HCT116 (cell line): ENCODE data around the gene ZCCHC3. TPM values are rescaled to one million over a fixed set of nuclear protein-coding genes. Genes with fewer than 3 reads are reported as not detected.

Source experiments
- ATAC-seq: fragments of 200-7000 bp; cut with Tn5 transposase; 2 replicates; pipeline ENCODE4 v1.9.1; 2020; ENCODE audit warnings: mild to moderate bottlenecking, moderate library complexity
- BruUV-seq: library from RNA; stranded (reverse); fragments of 400-500 nt; replicated peaks from 2 replicates; lab custom pipeline; 2021; lab: Mats Ljungman, UMichigan
- CTCF ChIA-PET: fragments of 300-600 bp; sonication (Branson Sonifier 250); formaldehyde crosslinking; loops from one replicate; lab custom pipeline; 2021; ENCODE audit warnings: antibody characterized with exemption; lab: Charles Lee
- POLR2A ChIA-PET: fragments of 300-600, 350-600 bp; sonication (Branson Sonifier 250); formaldehyde crosslinking; loops from one replicate; lab custom pipeline; 2021; ENCODE audit warnings: antibody characterized with exemption; lab: Charles Lee
- RAD21 ChIA-PET, 2 experiments: fragments of 300-600 bp; sonication (Branson Sonifier 250); formaldehyde crosslinking; loops; one replicate each; lab custom pipeline; 2023; ENCODE audit warnings: low total read pairs in 2 of 2; ENCODE audit not compliant: uncharacterized antibody in 2 of 2, unreplicated experiment in 2 of 2, low non-redundant PET in 1 of 2; lab: Charles Lee
- DNase-seq: peaks from one replicate; pipeline ENCODE4 v3.0.0-alpha.2; 2010; ENCODE audit warnings: low read depth, low spot score
- H2AFZ ChIP-seq: fragments of 200-600 bp; shearing (Covaris generic), sonication (generic); 2 replicates; pipeline ENCODE4 v1.6.1; 2017; ENCODE audit warnings: low read depth, mixed run types, mixed read lengths, antibody characterized with exemption, low read length; ENCODE audit not compliant: poor library complexity, severe bottlenecking
- H3K27ac ChIP-seq: 2 replicates; pipeline ENCODE4 v1.5.1; 2012; ENCODE audit warnings: low read depth, low read length
- H3K27me3 ChIP-seq: fragments of 200-600 bp; sonication (generic); 2 replicates; pipeline ENCODE4 v1.6.1; 2016; ENCODE audit warnings: mixed run types, low read length, mixed read lengths; ENCODE audit not compliant: insufficient read depth
- H3K36me3 ChIP-seq, 2 experiments: fragments of 200-500 bp in 1 of 2; fragments of 200-600 bp in 1 of 2; sonication (Bioruptor generic) in 1 of 2; sonication (generic) in 1 of 2; 2 replicates each; pipeline versions ENCODE4 v1.5.1 to v1.6.1; 2014 to 2016; ENCODE audit warnings: low read length in 2 of 2, inconsistent platforms in 1 of 2, mixed read lengths in 1 of 2, mixed run types in 1 of 2; ENCODE audit not compliant: insufficient read depth in 2 of 2, control insufficient read depth in 1 of 2
- H3K4me1 ChIP-seq, 2 experiments: fragments of 200-600 bp in 1 of 2; sonication (generic) in 1 of 2; 2 replicates each; pipeline versions ENCODE4 v1.5.1 to v1.6.1; 2012 to 2017; ENCODE audit warnings: low read length in 2 of 2, inconsistent platforms in 1 of 2, mild to moderate bottlenecking in 1 of 2, mixed read lengths in 1 of 2, mixed run types in 1 of 2, moderate library complexity in 1 of 2; ENCODE audit not compliant: insufficient read depth in 2 of 2, control insufficient read depth in 1 of 2
- H3K4me2 ChIP-seq: fragments of 200-600 bp; sonication (generic); 2 replicates; pipeline ENCODE4 v1.6.1; 2017; ENCODE audit warnings: mixed run types, low read length, mixed read lengths
- H3K4me3 ChIP-seq, 2 experiments: fragments of 200-600 bp in 1 of 2; sonication (generic) in 1 of 2; replicated peaks in 1 of 2; 2 replicates each; pipeline ENCODE4 v1.5.1; 2011 to 2016; ENCODE audit warnings: low read length in 2 of 2, control low read depth in 1 of 2, low read depth in 1 of 2, mild to moderate bottlenecking in 1 of 2, mixed read lengths in 1 of 2, mixed run types in 1 of 2
- H3K79me2 ChIP-seq: fragments of 200-600 bp; sonication (generic); 2 replicates; pipeline ENCODE4 v1.6.1; 2017; ENCODE audit warnings: mild to moderate bottlenecking, mixed run types, low read length, moderate library complexity, mixed read lengths; ENCODE audit not compliant: insufficient read depth
- H3K9ac ChIP-seq: fragments of 200-600 bp; sonication (generic); 2 replicates; pipeline ENCODE4 v1.6.1; 2016; ENCODE audit warnings: low read length, mixed read lengths
- H3K9me2 ChIP-seq: fragments of 200-600 bp; sonication (generic), shearing (Covaris generic); 2 replicates; pipeline ENCODE4 v1.6.1; 2017; ENCODE audit warnings: mixed run types, mild to moderate bottlenecking, moderate library complexity; ENCODE audit not compliant: insufficient read depth
- H3K9me3 ChIP-seq, 2 experiments: fragments of 200-500 bp in 1 of 2; fragments of 200-600 bp in 1 of 2; sonication (Bioruptor generic) in 1 of 2; sonication (generic) in 1 of 2; 2 replicates each; pipeline ENCODE4 v1.6.1; 2014 to 2017; ENCODE audit warnings: low read length in 2 of 2, mixed read lengths in 2 of 2, inconsistent platforms in 1 of 2, low read depth in 1 of 2, mild to moderate bottlenecking in 1 of 2, mixed run types in 1 of 2, moderate library complexity in 1 of 2; ENCODE audit not compliant: control insufficient read depth in 1 of 2, insufficient read depth in 1 of 2
- H4K20me1 ChIP-seq: fragments of 200-600 bp; sonication (generic), shearing (Covaris generic); 2 replicates; pipeline ENCODE4 v1.6.1; 2017; ENCODE audit warnings: mixed run types, mild to moderate bottlenecking, moderate library complexity; ENCODE audit not compliant: insufficient read depth
- CBX3 ChIP-seq: IDR thresholded peaks from 2 replicates; pipeline ENCODE4 v1.6.1; 2012; ENCODE audit warnings: low read depth
- EGR1 ChIP-seq: IDR thresholded peaks from 2 replicates; pipeline ENCODE4 v1.6.1; 2012; ENCODE audit warnings: low read depth
- EZH2 ChIP-seq: fragments of 200-600 bp; sonication (generic); IDR thresholded peaks from 2 replicates; pipeline ENCODE4 v1.6.1; 2017; ENCODE audit warnings: antibody characterized with exemption, mixed run types
- FOSL1 ChIP-seq: IDR thresholded peaks from 2 replicates; pipeline ENCODE4 v1.6.1; 2012; ENCODE audit warnings: low read depth
- POLR2AphosphoS5 ChIP-seq: IDR thresholded peaks from 2 replicates; pipeline ENCODE4 v1.6.1; 2011; ENCODE audit warnings: mild to moderate bottlenecking, low read depth, low read length, moderate library complexity
- RAD21 ChIP-seq: IDR thresholded peaks from 2 replicates; pipeline ENCODE4 v1.6.1; 2012; ENCODE audit warnings: low read depth, mild to moderate bottlenecking
- SRF ChIP-seq: IDR thresholded peaks from 2 replicates; pipeline ENCODE4 v1.6.1; 2012; ENCODE audit warnings: low read depth
- TCF7L2 ChIP-seq: IDR thresholded peaks from 2 replicates; pipeline ENCODE4 v1.7.0; 2011; ENCODE audit warnings: borderline replicate concordance, inconsistent platforms; ENCODE audit not compliant: insufficient read depth, insufficient read length; ENCODE audit errors: extremely low read depth
- YY1 ChIP-seq: IDR thresholded peaks from 2 replicates; pipeline ENCODE4 v1.6.1; 2011; ENCODE audit warnings: low read length, low read depth, moderate library complexity, mild to moderate bottlenecking; ENCODE audit not compliant: insufficient replicate concordance; ENCODE audit errors: extremely low read depth
- ZFX ChIP-seq: fragments of 450-650 bp; IDR thresholded peaks from 2 replicates; pipeline ENCODE4 v1.6.1; 2017
- intact Hi-C: fragments of 100-400 bp; cut with micrococcal nuclease; formaldehyde crosslinking; loops from 2 replicates; pipeline ENCODE4 v1.10.0; 2022
- total RNA-seq: library from RNA; stranded (reverse); gene quantifications from one replicate; pipeline ENCODE4 v1.2.1, GENCODE V29; 2021; ENCODE audit not compliant: unreplicated experiment
- TF ChIP-seq, protein P1 (sequence below): IDR thresholded peaks from 2 replicates; pipeline ENCODE4 v1.6.1; 2012; ENCODE audit warnings: low read depth
- TF ChIP-seq, protein P2 (sequence below), 3 experiments: fragments of 200-600 bp in 1 of 3; sonication (generic) in 1 of 3; IDR thresholded peaks in 2 of 3; conservative IDR thresholded peaks in 1 of 3; 2 replicates each; pipeline ENCODE4 v1.5.1; 2012 to 2017; ENCODE audit warnings: low read depth in 2 of 3, low read length in 2 of 3, antibody characterized with exemption in 1 of 3, borderline replicate concordance in 1 of 3, control low read depth in 1 of 3, mild to moderate bottlenecking in 1 of 3, mixed read lengths in 1 of 3, mixed run types in 1 of 3, moderate library complexity in 1 of 3; ENCODE audit not compliant: insufficient read depth in 1 of 3
- TF ChIP-seq, protein P3 (sequence below): IDR thresholded peaks from 2 replicates; pipeline ENCODE4 v1.6.1; 2011; ENCODE audit warnings: mild to moderate bottlenecking, low read length, moderate library complexity; ENCODE audit not compliant: insufficient replicate concordance; ENCODE audit errors: extremely low read depth

Gene ZCCHC3
- total RNA-seq, 1 experiment from 2014 or later, result 19.3 TPM

DNA sequence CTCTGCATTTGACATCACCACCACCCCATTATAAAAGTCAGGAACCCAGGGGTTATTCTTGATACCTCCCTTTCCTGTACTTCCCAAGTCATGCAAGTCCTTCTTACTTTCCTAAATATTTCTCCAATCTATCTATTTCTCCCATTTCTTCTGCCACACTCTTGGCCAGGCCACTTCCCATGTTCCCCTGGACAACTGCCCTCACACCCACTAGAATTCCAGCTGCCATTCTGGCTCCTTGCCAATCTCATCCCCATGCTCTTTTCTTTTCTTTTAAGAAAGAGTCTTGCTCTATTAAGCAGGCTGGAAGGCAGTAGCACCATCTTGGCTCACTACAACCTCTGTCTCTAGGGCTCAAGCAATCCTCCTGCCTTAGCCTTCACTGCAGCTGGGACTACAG lies 24.7 kb upstream of the ZCCHC3 start:
- H3K4me3 ChIP-seq, result no peak overlapping the region
- POLR2A ChIA-PET, result no interaction called here
- intact Hi-C loops, result no loop called here
- ATAC-seq (no peak), DNase-seq (no peak)
- no peak overlapping the region for H3K4me2 ChIP-seq
- peaks cover 2 to 18% of the 10 kb centered on the region in 2 experiments; a peak in 2 of 4 replicates for H3K36me3 ChIP-seq
- no peaks in the 10 kb centered on the region for H3K9me3 ChIP-seq
- no TSS peak for BruUV-seq
- CTCF ChIA-PET, result no interaction called here
- no peaks in the 10 kb centered on the region for H3K79me2 ChIP-seq
- TF ChIP-seq CBX3 (no peak), EGR1 (no peak), RAD21 (no peak), TCF7L2 (no peak), ZFX (no peak), SRF (no peak), FOSL1 (no peak), YY1 (no peak), EZH2 (no peak), POLR2AphosphoS5 (no peak)
- TF ChIP-seq, protein P1, sequence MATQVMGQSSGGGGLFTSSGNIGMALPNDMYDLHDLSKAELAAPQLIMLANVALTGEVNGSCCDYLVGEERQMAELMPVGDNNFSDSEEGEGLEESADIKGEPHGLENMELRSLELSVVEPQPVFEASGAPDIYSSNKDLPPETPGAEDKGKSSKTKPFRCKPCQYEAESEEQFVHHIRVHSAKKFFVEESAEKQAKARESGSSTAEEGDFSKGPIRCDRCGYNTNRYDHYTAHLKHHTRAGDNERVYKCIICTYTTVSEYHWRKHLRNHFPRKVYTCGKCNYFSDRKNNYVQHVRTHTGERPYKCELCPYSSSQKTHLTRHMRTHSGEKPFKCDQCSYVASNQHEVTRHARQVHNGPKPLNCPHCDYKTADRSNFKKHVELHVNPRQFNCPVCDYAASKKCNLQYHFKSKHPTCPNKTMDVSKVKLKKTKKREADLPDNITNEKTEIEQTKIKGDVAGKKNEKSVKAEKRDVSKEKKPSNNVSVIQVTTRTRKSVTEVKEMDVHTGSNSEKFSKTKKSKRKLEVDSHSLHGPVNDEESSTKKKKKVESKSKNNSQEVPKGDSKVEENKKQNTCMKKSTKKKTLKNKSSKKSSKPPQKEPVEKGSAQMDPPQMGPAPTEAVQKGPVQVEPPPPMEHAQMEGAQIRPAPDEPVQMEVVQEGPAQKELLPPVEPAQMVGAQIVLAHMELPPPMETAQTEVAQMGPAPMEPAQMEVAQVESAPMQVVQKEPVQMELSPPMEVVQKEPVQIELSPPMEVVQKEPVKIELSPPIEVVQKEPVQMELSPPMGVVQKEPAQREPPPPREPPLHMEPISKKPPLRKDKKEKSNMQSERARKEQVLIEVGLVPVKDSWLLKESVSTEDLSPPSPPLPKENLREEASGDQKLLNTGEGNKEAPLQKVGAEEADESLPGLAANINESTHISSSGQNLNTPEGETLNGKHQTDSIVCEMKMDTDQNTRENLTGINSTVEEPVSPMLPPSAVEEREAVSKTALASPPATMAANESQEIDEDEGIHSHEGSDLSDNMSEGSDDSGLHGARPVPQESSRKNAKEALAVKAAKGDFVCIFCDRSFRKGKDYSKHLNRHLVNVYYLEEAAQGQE, result no peak
- TF ChIP-seq, protein P2, sequence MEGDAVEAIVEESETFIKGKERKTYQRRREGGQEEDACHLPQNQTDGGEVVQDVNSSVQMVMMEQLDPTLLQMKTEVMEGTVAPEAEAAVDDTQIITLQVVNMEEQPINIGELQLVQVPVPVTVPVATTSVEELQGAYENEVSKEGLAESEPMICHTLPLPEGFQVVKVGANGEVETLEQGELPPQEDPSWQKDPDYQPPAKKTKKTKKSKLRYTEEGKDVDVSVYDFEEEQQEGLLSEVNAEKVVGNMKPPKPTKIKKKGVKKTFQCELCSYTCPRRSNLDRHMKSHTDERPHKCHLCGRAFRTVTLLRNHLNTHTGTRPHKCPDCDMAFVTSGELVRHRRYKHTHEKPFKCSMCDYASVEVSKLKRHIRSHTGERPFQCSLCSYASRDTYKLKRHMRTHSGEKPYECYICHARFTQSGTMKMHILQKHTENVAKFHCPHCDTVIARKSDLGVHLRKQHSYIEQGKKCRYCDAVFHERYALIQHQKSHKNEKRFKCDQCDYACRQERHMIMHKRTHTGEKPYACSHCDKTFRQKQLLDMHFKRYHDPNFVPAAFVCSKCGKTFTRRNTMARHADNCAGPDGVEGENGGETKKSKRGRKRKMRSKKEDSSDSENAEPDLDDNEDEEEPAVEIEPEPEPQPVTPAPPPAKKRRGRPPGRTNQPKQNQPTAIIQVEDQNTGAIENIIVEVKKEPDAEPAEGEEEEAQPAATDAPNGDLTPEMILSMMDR (IDR thresholded peaks at IDR 0.05 in 2 of 3, conservative IDR thresholded peaks at IDR 0.05 in 1 of 3; ENCODE audit: borderline replicate concordance in 1 of 3, insufficient read depth in 1 of 3, low read depth in 2 of 3, low read length in 2 of 3), result no peak
- TF ChIP-seq, protein P3, sequence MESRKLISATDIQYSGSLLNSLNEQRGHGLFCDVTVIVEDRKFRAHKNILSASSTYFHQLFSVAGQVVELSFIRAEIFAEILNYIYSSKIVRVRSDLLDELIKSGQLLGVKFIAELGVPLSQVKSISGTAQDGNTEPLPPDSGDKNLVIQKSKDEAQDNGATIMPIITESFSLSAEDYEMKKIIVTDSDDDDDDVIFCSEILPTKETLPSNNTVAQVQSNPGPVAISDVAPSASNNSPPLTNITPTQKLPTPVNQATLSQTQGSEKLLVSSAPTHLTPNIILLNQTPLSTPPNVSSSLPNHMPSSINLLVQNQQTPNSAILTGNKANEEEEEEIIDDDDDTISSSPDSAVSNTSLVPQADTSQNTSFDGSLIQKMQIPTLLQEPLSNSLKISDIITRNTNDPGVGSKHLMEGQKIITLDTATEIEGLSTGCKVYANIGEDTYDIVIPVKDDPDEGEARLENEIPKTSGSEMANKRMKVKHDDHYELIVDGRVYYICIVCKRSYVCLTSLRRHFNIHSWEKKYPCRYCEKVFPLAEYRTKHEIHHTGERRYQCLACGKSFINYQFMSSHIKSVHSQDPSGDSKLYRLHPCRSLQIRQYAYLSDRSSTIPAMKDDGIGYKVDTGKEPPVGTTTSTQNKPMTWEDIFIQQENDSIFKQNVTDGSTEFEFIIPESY, result no peak
- H3K27ac ChIP-seq, result no peak overlapping the region
- H3K4me1 ChIP-seq, result no peaks in the 10 kb centered on the region
- no peaks in the 10 kb centered on the region for H4K20me1 ChIP-seq
- H2AFZ ChIP-seq, result no peak overlapping the region
- RAD21 ChIA-PET, result no interaction called here
- no peaks in the 10 kb centered on the region for H3K9me2 ChIP-seq
- H3K27me3 ChIP-seq, result no peaks in the 10 kb centered on the region
- H3K9ac ChIP-seq, result no peak overlapping the region
